NOMO-1 (cell line): ENCODE data around the gene QRICH1.

ENCODE experiments used
- DNase-seq, 2 experiments: peaks; one replicate each; lab custom pipeline; 2025; ENCODE audit not compliant: unreplicated experiment in 2 of 2; lab: John Stamatoyannopoulos, UW

Gene QRICH1

GRCh38 chr3:49001155-49001554 is 92.7 kb downstream of the QRICH1 start:
- no peak for DNase-seq

DNA sequence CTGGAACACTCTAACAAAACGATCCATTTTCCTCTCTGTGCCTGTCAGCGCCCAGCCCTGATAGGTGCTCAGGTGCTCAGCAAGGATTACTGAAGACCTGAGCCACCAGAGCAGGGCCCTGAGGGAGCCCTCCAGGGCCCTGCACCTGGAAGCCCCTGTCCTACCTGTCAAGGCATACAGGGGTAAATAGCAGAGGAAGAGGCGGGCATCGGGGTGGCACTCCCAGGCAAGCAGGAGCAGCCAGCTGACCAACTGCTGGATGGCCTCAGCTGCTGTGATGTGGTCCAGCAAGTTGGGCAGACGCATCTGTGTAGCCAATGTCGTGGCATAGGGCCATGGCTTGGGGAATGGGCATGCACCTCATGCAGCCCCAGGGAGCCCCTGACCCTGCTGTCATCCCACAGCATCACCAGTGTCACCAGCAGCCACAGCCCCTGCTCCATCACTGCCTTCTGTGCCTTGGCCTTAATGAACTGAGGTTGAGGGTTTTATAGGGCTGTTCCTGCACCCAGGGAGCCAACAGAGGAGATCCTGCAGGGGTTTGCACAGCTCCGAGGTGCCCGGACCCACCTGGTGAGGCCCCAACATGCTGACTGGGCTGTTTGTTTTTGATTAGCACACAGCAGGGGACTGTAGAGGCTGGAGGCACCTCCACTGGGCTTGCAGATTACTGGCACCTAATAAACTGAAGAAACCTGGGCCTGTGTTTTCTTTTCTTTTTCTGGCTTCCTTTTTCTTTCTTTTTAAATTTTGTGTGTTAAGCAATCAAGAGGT is 94.6 kb downstream of the QRICH1 start:
- DNase-seq, result no peak

DNA sequence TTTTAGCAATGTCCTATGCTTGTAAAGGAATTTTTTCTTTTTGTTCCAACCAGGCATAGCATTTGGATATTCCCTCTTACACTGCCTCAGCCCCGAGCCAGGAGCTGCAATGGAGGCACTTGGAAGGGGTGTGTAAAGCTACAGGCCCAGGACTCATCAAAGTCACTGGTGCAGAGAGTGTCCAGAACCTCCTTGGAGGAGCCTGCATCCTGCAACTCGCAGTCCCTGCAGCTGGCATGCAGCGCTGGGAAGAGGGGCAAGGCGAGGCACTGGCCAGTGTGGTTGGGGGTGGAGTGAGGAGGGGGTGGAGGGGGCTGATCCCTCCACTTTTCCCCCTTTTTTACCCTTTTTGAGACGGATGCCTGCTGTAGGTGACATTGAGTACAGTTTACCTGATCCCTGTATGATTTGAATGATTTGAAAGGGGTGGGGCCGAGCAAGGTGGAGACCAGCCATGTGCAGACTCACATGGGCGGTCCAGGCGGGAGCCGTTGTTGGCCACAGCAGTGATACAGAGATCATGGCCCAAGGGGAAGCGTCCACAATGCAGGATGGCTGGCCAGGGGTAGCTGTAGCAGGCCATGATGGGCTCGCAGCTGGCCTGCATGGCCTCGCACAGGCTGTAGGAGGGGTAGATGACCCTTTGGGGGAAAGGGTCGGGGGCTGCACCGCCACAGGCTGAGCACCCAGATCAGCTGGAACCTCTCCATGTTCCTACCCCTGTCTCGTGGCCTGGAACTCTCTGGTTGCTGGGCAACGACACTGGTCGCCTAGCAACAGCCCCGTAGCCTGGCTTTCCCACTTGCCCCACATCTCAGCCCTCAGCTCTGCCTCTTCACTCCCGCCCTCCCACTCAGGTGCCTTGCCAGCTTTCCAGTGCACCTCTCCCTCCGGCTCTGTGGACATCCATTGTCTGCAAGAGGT is 95.9 kb downstream of the QRICH1 start:
- DNase-seq, result no peak

- no peak for DNase-seq
Observed at GRCh38 chr3:48997102-48997635, 96.7 kb downstream of the QRICH1 start.

DNA sequence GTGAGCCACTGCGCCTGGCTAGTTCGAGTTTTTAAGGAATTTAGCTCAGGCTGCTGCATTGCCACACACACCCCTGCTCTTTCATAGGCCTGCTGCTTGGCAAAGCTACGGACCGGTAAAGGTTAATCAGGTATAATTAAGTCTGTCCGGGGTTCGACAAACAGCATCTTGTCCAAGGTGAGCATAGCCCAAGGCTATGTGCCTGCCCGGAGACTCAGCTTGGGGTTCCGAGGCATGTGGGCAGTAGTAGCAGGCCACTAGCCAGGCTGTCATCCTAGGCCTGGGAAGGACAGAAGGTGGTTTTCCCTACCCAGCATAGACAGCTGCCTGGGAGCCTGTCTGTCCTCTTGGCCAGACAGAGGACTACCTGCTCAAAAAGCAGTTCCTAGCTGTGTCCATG is 97.2 kb downstream of the QRICH1 start:
- DNase-seq, result no peak

GRCh38 chr3:48993834-48994233 is 100.0 kb downstream of the QRICH1 start:
- no peak for DNase-seq

- no peak for DNase-seq
Observed at GRCh38 chr3:48991851-48992545, 101.9 kb downstream of the QRICH1 start.

DNA sequence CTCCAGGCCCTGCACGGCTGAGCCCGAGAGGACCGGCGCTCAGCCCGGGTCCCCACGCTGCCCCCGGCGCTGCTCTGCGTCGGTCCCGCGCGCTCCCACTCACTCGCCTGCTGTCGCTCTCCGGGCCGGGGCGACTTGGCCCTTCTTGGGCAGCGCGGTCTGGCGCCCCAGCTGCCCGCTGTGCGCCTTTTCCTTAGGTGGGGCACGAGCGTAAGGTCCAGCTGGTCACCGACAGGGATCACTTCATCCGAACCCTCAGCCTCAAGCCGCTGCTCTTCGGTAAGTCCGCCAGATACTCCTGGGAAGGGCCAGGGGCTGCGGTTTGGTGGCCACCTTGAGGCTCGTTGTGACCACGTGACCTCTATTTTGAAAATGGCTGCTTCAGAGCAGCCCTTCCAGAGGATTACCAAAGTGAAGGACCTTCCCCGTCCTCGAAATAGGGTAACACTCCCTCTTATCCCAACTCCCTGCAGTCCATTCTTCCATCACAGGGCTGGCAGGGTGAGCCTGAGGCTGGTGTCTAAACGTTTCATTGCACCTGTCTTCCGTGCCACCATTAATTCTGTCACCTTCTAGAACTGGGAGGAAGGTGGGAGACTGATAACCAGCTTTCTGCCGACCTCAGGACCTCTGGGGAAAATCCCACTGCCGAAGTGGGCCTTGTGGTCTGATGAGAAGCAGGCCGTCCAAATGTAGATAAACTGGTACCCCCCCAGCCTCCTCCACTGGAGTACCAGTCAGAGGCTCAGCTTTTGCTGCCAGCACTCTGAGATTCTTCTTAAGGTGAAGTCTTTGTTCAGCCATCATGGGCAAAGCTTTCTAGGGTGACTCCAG is 103.0 kb downstream of the QRICH1 start:
- peak in 1 of 2 experiments; percentile 6 for DNase-seq

DNA sequence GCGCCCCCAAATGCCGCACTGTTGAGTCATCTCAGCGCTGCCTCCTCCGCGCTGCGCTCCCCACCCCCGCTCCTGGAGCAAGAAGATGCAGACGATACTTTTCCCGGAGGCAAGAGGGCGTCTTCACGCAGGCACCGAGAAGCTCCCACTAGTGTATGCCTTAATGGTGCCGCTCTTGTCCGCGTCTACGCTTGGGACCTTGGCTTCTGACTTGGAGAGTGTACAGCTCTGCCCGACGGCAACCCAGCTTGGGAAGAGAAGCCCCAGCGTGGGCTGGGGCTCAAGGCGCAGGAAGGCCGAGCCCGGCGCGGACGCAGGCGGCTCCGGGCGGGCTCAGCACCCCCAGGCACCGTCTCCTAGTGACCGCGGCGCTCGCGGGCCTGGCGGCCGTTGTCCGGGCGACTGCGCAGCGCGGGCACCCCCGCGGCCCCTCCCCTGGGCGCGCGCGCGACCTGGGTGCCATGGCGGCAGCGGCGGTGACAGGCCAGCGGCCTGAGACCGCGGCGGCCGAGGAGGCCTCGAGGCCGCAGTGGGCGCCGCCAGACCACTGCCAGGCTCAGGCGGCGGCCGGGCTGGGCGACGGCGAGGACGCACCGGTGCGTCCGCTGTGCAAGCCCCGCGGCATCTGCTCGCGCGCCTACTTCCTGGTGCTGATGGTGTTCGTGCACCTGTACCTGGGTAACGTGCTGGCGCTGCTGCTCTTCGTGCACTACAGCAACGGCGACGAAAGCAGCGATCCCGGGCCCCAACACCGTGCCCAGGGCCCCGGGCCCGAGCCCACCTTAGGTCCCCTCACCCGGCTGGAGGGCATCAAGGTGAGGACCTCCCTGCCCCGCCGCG is 103.9 kb downstream of the QRICH1 start, which contains the start of gene P4HTM:
TSS of gene P4HTM (plus strand) at position 446 of the 840 bp plus-strand sequence. CDS start at position 462, 16 bp downstream.
- DNase-seq, result peak; percentile 71 to 86

DNA sequence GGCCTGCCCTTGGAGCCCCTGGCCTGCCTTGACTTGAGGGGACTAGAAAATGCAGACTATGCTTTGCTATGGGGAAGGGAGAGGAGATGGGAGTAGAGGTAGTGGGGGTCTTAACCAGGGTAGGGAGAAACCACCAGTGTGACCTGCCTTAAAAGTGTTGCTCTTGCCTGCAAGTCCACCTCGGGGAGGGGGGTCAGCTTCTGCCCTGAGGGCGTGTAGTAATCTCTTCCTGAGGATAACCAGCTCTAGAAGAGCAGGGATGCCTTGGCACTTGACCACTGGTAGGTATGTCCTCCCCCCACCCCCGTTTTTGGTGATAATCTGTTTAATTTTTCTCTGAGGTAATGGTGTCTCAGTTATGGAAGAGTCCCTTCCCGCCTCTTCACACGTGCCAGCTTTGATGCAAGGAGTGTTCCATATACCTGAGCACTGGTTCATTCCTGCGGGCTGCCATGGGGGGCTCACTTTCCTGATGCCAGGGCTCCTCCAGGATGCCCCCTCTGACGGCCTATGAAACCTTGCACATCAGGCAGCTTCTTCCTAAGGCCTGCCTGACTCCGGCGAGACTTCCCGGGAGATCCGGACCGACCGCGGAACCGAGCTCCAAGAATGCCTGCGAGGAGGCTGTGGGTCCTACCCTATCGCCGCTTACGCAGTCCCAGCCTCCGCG is 104.6 kb downstream of the QRICH1 start:
- DNase-seq, result no peak

GRCh38 chr3:48985831-48986376 is 108.0 kb downstream of the QRICH1 start:
- no peak for DNase-seq

DNA sequence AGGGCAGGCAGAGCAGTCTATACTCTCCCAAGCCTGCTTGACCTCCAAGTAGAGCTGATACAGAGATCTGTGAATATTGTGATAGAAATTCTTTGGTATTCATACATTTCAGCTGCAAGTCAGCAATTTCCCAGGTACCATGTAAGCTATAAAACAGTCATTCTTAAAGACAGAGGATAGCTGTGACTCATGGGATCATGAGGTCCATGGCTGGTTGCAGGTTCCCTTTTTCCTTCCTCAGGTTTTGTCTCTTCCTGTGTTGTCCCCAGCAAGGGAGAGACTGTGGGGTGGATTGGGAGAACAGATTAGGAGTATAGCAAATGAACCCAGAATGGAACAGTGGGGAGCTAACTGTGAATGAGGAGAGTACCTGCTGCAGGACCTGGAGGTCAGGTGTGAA is 109.2 kb downstream of the QRICH1 start:
- no peak for DNase-seq

DNA sequence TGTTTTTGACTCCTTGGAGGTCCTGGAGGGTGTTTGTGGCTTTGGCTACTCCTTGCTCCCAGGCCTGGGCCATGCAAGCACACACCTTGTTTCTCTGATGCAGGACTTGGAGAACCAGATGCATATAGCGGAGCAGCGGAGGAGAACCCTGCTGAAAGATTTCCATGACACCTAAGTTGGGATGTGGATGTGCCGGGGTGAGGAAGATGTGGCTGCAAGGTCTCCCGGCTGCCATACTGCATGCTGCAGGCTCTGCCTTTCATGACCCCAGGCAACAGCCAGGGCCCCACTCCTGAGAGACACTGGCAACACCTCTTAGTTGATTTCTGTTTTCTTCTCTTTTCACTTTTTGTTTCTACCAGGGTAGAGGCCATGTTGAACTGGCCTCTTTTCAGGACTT is 110.8 kb downstream of the QRICH1 start:
- DNase-seq, result no peak

DNA sequence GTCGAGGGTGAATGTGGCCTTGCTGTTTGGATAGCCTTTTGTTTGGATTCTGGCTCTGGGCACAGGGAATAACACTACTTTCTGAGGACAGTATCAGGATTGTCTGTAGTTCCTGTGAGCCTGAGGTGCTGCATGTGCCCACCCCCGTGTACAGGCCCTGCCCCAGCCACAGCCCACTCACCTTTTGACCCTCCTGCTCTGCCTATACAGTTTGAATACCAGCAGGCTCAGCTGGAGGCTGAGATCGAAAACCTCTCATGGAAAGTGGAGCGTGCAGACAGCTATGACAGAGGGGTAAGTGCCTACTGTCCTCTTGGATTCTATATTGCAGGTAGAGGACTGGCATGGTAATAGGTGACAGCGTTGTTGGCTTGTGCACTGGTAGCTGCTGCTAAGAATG is 111.2 kb downstream of the QRICH1 start:
- DNase-seq, result no peak

DNA sequence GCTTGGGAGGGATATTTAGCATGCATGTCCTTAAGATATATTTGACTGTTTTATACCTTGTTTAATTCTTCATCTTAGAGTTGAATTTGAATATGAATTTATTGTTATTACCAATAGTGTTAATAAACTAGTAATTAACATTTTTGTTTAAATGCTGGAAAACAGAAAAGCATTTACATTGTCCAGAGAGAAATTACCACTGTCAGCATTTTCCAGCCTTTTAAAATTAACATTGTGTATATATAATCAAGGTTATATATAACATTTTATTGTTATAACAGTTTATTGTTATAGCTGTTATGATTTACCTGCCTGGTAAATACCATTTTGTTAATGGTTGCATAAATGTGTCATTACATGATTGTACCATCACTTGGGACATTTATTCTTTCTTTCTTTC is 111.9 kb downstream of the QRICH1 start:
- no peak for DNase-seq

DNA sequence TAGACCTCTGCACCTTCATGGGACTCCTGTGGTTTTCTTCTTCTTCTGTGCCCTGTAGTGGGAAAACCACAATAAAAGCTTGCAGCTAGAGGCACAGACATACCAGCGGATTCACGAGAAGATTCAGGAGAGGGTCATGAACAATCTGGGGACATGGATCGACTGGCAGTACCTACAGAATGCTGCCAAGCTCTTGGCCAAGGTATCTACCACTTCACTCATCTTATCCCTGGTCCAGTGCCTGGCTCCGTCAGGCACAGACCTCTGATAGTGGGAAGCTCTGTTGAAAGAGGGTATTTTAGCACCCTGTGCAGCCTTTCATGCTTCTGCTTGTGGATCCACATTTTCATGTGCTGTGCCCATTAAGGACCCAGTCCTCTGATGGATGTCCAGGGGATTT is 113.6 kb downstream of the QRICH1 start:
- DNase-seq, result no peak
